ENCODE measurements around the gene MRTFB. TPM values are rescaled to one million over a fixed set of nuclear protein-coding genes. Genes with fewer than 3 reads are reported as not detected.

Gene MRTFB
- total and polyA plus RNA-seq, 2 of the 13 experiments (the other 11 are each of a cell fraction or from before 2014, with no cell fraction given), result 11.4 to 14.0 TPM

DNA sequence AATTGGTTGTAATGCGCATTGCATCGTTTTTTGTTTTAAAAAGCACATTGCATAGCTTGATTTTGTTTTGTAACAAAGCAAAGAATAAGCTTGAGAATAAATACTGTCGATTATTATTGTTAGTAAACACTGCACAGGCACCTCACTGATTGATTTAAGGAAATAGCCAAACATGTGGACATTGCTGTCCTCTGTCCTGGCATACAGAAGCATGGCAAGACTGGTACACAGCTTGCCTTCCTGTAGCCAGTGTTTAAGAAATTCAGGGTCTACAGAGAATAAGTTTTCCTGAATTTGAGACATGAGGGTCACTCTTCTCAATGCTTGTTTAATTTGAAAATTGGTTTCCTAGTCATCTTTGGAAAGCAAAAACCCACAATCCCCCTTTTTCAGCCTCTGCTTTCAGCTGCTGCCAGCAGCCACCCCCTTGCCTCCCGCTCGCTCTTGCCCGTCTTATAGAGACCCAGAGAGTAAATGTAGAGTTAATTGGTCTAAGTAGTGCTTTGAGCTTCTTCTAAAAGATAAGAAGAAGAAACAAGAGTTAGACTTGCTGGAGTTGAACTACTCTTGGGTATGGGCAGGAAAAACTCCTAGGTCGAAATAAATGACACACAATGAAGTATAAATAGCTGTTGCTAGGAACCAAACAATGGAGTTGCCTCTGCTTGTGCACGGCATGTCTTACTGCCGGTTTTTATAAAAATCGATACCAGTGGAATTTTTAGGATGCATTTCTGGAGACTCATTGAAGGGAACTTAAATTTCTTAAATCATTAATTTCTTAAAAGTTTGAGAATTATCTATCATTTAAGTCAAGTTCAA is 116.6 kb downstream of the MRTFB start (continued):
- TF ChIP-seq SAFB2 (CRISPR knock-in tag; IDR thresholded peaks at IDR 0.05; ENCODE audit: borderline replicate concordance, low read depth) (no peak), ZBTB21 (CRISPR knock-in tag; IDR thresholded peaks at IDR 0.05) (no peak)
- TF ChIP-seq, protein P1, sequence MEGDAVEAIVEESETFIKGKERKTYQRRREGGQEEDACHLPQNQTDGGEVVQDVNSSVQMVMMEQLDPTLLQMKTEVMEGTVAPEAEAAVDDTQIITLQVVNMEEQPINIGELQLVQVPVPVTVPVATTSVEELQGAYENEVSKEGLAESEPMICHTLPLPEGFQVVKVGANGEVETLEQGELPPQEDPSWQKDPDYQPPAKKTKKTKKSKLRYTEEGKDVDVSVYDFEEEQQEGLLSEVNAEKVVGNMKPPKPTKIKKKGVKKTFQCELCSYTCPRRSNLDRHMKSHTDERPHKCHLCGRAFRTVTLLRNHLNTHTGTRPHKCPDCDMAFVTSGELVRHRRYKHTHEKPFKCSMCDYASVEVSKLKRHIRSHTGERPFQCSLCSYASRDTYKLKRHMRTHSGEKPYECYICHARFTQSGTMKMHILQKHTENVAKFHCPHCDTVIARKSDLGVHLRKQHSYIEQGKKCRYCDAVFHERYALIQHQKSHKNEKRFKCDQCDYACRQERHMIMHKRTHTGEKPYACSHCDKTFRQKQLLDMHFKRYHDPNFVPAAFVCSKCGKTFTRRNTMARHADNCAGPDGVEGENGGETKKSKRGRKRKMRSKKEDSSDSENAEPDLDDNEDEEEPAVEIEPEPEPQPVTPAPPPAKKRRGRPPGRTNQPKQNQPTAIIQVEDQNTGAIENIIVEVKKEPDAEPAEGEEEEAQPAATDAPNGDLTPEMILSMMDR (CRISPR knock-in tag; IDR thresholded peaks at IDR 0.05), result no peak
- TF ChIP-seq, protein P2, sequence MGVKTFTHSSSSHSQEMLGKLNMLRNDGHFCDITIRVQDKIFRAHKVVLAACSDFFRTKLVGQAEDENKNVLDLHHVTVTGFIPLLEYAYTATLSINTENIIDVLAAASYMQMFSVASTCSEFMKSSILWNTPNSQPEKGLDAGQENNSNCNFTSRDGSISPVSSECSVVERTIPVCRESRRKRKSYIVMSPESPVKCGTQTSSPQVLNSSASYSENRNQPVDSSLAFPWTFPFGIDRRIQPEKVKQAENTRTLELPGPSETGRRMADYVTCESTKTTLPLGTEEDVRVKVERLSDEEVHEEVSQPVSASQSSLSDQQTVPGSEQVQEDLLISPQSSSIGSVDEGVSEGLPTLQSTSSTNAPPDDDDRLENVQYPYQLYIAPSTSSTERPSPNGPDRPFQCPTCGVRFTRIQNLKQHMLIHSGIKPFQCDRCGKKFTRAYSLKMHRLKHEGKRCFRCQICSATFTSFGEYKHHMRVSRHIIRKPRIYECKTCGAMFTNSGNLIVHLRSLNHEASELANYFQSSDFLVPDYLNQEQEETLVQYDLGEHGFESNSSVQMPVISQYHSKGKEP (CRISPR knock-in tag; IDR thresholded peaks at IDR 0.05), result no peak

DNA sequence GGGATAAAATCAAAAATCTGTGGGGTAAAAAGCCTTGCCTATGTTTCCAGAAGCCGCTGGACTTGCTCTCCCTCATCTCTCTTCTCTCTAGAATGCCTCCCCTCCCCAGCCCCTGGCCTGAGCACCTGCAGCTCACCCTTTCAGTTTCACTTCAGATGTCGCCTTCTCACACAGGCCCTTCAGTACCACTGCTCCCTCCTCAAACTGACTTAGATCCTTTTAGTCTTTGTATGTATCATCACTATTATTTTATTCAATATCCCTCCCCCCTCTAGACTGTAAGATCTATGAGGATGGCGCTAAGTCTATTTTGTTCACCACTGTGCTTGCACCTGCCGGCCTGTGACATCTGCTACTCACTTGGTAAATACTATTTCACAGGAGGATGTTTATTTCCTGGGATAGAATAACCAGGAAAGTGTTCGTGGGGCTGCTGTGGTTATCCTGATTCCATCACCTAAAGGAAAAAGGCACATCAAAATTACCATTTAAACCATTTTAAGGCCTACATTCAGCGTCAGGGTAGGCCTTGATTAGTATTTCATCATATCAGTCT is 122.3 kb downstream of the MRTFB start:
- Histone ChIP-seq H3K9me3 (ENCODE audit: low read length) (no peaks in the 10 kb centered on the region), H2AFZ (ENCODE audit: low read length) (no peak overlapping the region), H3K27me3 (ENCODE audit: control insufficient read depth in 1 of 2, insufficient read depth in 2 of 2, low read length in 2 of 2) (no peaks in the 10 kb centered on the region), H3K4me1 (ENCODE audit: insufficient read depth, low read length) (peaks cover 11% of the 10 kb centered on the region), H3K27ac (ENCODE audit: extremely low read length, insufficient read depth, low read length) (no peak overlapping the region), H3K36me3 (replicated peaks in 1 of 2; ENCODE audit: control insufficient read depth in 1 of 2, insufficient read depth in 2 of 2, low read length in 2 of 2) (no peaks in the 10 kb centered on the region; a peak in 1 of 5 replicates), H3K9ac (ENCODE audit: insufficient read depth, low read depth, low read length) (no peak overlapping the region), H3K4me3 (replicated peaks in 1 of 3; ENCODE audit: insufficient read depth in 1 of 3, low read depth in 2 of 3, low read length in 3 of 3) (no peak overlapping the region), H4K20me1 (ENCODE audit: insufficient read depth, low read length) (no peaks in the 10 kb centered on the region), H3K4me2 (ENCODE audit: low read depth, low read length) (no peak overlapping the region), H3K79me2 (ENCODE audit: insufficient read depth, low read length) (no peaks in the 10 kb centered on the region)
- DNase-seq (ENCODE audit: low spot score) (no peak), ATAC-seq (no peak), FAIRE-seq (no peak)
- CTCF ChIA-PET (ENCODE audit: low intra/inter-chr PET ratio, low total read pairs), result no interaction called here
- POLR2A ChIA-PET, result no interaction called here
- 92% methylated on average over 6 of the region's 6 CpGs for WGBS (ENCODE audit: low lambda C conversion rate)
- no TSS peak for BruUV-seq (replicated peaks)
- in situ Hi-C loops (cut with HindIII; ENCODE audit: extremely low pct_ligation_motif_present, low pct_unique_long_range_greater_than_20kb) (loop anchor here (10.0 kb wide), 1 partner anchor 259 kb away; no protein-coding TSS in a partner anchor), intact Hi-C loops (cut with micrococcal nuclease; ENCODE audit: unreplicated experiment) (no loop called here)
- TF ChIP-seq CEBPB (IDR thresholded peaks at IDR 0.05; ENCODE audit: borderline replicate concordance, low read depth, low read length) (no peak), STAT5B (CRISPR knock-in tag; IDR thresholded peaks at IDR 0.05) (no peak), MTF1 (CRISPR knock-in tag; IDR thresholded peaks at IDR 0.05) (no peak), AGO1 (IDR thresholded peaks at IDR 0.05; ENCODE audit: low read depth, low read length, poor library complexity, severe bottlenecking) (no peak), RFXANK (CRISPR knock-in tag; IDR thresholded peaks at IDR 0.05) (no peak), FOXC1 (CRISPR knock-in tag; IDR thresholded peaks at IDR 0.05; ENCODE audit: borderline replicate concordance) (no peak), NRL (CRISPR knock-in tag; IDR thresholded peaks at IDR 0.05; ENCODE audit: borderline replicate concordance) (no peak)
- TF ChIP-seq, protein P3, sequence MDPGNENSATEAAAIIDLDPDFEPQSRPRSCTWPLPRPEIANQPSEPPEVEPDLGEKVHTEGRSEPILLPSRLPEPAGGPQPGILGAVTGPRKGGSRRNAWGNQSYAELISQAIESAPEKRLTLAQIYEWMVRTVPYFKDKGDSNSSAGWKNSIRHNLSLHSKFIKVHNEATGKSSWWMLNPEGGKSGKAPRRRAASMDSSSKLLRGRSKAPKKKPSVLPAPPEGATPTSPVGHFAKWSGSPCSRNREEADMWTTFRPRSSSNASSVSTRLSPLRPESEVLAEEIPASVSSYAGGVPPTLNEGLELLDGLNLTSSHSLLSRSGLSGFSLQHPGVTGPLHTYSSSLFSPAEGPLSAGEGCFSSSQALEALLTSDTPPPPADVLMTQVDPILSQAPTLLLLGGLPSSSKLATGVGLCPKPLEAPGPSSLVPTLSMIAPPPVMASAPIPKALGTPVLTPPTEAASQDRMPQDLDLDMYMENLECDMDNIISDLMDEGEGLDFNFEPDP (CRISPR knock-in tag; conservative IDR thresholded peaks at IDR 0.05), result no peak
- TF ChIP-seq, protein P4, sequence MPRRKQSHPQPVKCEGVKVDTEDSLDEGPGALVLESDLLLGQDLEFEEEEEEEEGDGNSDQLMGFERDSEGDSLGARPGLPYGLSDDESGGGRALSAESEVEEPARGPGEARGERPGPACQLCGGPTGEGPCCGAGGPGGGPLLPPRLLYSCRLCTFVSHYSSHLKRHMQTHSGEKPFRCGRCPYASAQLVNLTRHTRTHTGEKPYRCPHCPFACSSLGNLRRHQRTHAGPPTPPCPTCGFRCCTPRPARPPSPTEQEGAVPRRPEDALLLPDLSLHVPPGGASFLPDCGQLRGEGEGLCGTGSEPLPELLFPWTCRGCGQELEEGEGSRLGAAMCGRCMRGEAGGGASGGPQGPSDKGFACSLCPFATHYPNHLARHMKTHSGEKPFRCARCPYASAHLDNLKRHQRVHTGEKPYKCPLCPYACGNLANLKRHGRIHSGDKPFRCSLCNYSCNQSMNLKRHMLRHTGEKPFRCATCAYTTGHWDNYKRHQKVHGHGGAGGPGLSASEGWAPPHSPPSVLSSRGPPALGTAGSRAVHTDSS (CRISPR knock-in tag; conservative IDR thresholded peaks at IDR 0.05), result no peak
- TF ChIP-seq, protein P5, sequence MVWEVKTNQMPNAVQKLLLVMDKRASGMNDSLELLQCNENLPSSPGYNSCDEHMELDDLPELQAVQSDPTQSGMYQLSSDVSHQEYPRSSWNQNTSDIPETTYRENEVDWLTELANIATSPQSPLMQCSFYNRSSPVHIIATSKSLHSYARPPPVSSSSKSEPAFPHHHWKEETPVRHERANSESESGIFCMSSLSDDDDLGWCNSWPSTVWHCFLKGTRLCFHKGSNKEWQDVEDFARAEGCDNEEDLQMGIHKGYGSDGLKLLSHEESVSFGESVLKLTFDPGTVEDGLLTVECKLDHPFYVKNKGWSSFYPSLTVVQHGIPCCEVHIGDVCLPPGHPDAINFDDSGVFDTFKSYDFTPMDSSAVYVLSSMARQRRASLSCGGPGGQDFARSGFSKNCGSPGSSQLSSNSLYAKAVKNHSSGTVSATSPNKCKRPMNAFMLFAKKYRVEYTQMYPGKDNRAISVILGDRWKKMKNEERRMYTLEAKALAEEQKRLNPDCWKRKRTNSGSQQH (CRISPR knock-in tag; IDR thresholded peaks at IDR 0.05; ENCODE audit: low read depth), result no peak

All from HepG2 (cell line).